Chondrocyte (in vitro differentiated cells): ENCODE data around the gene PODXL. TPM values are rescaled to one million over a fixed set of nuclear protein-coding genes. Genes with fewer than 3 reads are reported as not detected.
A peak's percentile ranks its signal among the peaks of the same experiment; 100 is the strongest.

Experiments
- DNase-seq: peaks from one replicate; pipeline ENCODE4 v3.0.0; 2021; ENCODE audit warnings: mixed read lengths, low spot score
- H3K27ac Mint-ChIP-seq: one replicate; pipeline ENCODE4 v1.8.0; 2021; ENCODE audit warnings: mild to moderate bottlenecking, moderate library complexity, mixed read lengths; ENCODE audit not compliant: unreplicated experiment
- H3K27me3 Mint-ChIP-seq: 2 replicates; pipeline ENCODE4 v1.8.0; 2021; ENCODE audit warnings: low read depth, mixed read lengths
- H3K36me3 Mint-ChIP-seq: 2 replicates; pipeline ENCODE4 v1.8.0; 2021; ENCODE audit warnings: low read depth, mixed read lengths
- H3K4me1 Mint-ChIP-seq: 2 replicates; pipeline ENCODE4 v1.8.0; 2021; ENCODE audit warnings: low read depth, mild to moderate bottlenecking, mixed read lengths
- H3K4me3 Mint-ChIP-seq: one replicate; pipeline ENCODE4 v1.8.0; 2021; ENCODE audit warnings: mild to moderate bottlenecking, moderate library complexity, mixed read lengths; ENCODE audit not compliant: unreplicated experiment
- H3K9me3 Mint-ChIP-seq: 2 replicates; pipeline ENCODE4 v1.8.0; 2021; ENCODE audit warnings: low read depth, mixed read lengths
- CTCF ChIP-seq: fragments of 200-600 bp; sonication (generic); IDR thresholded peaks from 2 replicates; pipeline ENCODE4 v1.5.0; 2021; ENCODE audit warnings: antibody characterized with exemption, mild to moderate bottlenecking, moderate library complexity
- total RNA-seq: library from RNA; stranded (reverse); gene quantifications from 3 replicates; pipeline ENCODE4 v1.2.1, GENCODE V29; 2021

Gene PODXL
- total RNA-seq, 1 donor from 2014 or later: 14.0 TPM

DNA sequence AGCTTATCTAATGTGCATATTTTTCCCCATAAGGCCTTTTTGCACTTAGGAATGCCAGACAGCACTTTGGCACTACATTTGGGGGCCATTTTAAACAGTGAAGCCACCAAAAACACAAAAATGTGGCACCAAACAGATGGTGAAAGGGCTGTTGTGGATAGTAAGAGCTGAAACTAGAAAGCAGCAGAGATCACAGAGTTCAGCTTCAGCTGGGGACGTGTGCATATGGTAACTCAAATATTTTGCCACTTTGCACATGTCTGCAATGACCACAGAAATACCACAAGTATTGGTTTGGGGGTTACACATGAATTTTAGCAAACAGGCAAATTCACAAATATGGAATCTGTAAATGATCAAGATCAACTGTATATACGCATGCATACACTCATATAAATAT, 72.8 kb downstream of the PODXL start:
- no peak for TF ChIP-seq CTCF
- H3K4me1 Mint-ChIP-seq: peaks cover 27% of the 10 kb centered on the region
- no peak for DNase-seq

GRCh38 chr7:131482800-131483199, 73.6 kb downstream of the PODXL start:
- TF ChIP-seq CTCF: no peak
- H3K4me3 Mint-ChIP-seq: no peak overlapping the region
- no peak overlapping the region for H3K27ac Mint-ChIP-seq
- H3K36me3 Mint-ChIP-seq: no peaks in the 10 kb centered on the region
- H3K9me3 Mint-ChIP-seq: no peaks in the 10 kb centered on the region
- H3K27me3 Mint-ChIP-seq: no peaks in the 10 kb centered on the region
- peaks cover 27% of the 10 kb centered on the region for H3K4me1 Mint-ChIP-seq
- DNase-seq: no peak

More for the DNA sequence above, 72.8 kb downstream of the PODXL start:
- Mint-ChIP-seq H3K4me3 (no peak overlapping the region), H3K36me3 (no peaks in the 10 kb centered on the region), H3K27me3 (no peaks in the 10 kb centered on the region), H3K27ac (no peak overlapping the region), H3K9me3 (no peaks in the 10 kb centered on the region)

DNA sequence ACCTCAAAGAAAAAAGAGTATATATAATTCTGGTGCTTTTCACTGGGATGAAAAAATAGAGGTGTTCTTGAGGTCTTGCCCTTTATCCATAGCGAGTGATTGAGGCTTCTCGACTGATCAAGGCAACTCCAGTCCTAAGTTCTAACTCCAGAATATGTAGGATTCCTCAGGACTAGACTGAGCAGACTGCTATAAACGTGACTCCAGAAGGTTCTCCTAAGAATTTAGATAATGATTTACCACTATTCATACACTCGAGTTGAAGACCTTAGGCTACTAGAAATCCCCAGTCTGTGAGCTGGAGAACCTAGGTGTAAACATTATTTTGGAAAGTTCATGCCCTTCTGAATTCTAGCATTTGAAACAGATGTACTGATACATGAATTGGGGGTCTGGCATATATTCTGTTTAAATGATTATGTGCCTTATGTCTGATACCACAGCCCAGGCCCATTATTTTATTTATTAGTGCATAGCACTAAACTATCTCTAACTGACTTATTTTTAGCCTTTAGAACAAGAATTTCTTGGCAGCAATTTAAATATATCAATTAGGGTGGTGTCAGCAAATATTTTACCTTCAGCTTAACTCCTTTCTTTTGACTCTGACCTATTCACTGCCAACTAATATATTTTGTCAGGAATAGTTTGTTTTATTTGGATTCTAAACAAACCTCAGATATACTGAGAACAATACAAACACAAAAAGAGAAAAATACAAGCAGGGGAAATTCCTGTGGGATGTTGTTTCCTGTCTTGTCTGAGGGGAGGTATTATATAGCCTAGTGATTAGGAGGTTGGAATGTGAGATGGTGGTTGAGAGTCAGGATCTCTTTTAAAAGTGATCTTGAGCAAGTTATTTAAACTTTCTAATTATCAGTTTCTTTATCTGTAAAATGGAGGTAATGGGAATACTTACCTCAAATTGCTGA, 75.8 kb downstream of the PODXL start:
- Mint-ChIP-seq H3K4me1 (peaks cover 18% of the 10 kb centered on the region), H3K36me3 (no peaks in the 10 kb centered on the region), H3K9me3 (no peaks in the 10 kb centered on the region), H3K4me3 (no peak overlapping the region), H3K27ac (no peak overlapping the region), H3K27me3 (no peaks in the 10 kb centered on the region)
- no peak for TF ChIP-seq CTCF
- DNase-seq: no peak

DNA sequence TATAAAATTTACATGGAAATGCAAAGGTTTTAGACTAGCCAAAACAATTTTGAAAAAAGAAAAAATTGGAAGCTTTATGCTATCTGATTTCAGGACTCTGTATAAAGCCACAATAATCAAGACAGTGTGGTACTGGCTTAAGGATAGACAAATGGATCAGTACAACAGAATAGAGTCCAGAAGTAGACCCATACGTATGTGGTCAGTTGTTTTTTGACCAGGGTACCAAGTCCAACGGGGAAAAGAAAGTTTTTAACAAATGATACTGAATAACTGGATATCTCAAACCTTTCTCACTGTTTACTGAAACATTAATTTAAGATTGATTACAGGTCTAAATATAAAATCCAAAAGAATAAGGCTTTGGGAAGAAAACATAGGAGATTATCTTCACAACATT, 79.7 kb downstream of the PODXL start:
- Mint-ChIP-seq H3K27me3 (no peaks in the 10 kb centered on the region), H3K4me3 (no peak overlapping the region), H3K9me3 (peaks cover 9% of the 10 kb centered on the region), H3K36me3 (peaks cover 7% of the 10 kb centered on the region), H3K27ac (no peak overlapping the region), H3K4me1 (peaks cover 29% of the 10 kb centered on the region)
- no peak for DNase-seq
- TF ChIP-seq CTCF: no peak

DNA sequence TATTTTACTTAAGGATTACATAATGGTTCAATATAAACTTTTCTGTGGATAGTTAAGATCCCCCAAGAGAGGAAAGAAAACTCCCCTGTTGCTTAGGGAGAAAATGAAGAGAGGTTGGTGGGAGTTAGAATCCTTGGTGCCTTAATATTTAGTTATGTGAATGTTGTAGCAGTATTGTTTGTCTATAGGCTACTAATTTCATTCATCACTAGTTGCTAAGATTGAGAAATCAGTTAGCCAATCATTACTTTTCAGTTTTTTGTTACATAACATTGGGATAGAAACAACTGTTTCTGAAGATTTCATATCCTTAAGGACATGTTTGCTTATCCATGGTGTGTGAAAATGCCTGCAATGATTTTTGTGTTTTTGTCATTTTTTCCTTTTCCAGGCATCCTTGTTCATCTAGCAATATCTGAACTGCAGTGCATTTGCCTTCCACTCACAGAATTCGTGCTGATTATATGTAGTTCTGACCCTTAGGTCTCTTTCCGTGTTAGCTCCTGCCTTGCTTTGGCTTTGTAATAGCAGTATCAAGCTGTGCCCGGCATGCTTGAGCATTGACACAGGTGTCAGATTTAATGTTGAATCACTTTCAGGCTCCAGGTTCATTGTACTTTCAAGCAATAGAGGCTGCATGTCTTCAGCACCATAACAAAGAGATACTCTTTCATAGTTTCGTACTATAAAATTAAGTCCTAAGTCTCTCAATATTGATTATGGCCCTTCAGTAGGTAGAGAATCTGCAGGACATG, 85.0 kb downstream of the PODXL start:
- no peak for TF ChIP-seq CTCF
- peaks cover 18% of the 10 kb centered on the region for H3K36me3 Mint-ChIP-seq
- H3K4me3 Mint-ChIP-seq: no peak overlapping the region
- H3K4me1 Mint-ChIP-seq: peaks cover 26% of the 10 kb centered on the region
- H3K9me3 Mint-ChIP-seq: peaks cover 9% of the 10 kb centered on the region
- DNase-seq: no peak
- no peaks in the 10 kb centered on the region for H3K27me3 Mint-ChIP-seq
- H3K27ac Mint-ChIP-seq: peak overlapping the region; percentile 27
